K562 (cell line): ENCODE data around the gene SHB. TPM values are rescaled to one million over a fixed set of nuclear protein-coding genes. Genes with fewer than 3 reads are reported as not detected.

Experiments used
- CBFA2T2 ChIP-seq: fragments of 450-650 bp; conservative IDR thresholded peaks from 2 replicates; pipeline ENCODE4 v1.6.1; 2017; ENCODE audit warnings: mild to moderate bottlenecking
- CBX3 ChIP-seq, 2 experiments: IDR thresholded peaks; 1 replicate in 1 of 2; 2 replicates in 1 of 2; pipeline ENCODE4 v1.6.1; 2012; ENCODE audit warnings: inconsistent platforms in 2 of 2, low read length in 2 of 2, borderline replicate concordance in 1 of 2, control low read depth in 1 of 2
- CTCF ChIP-seq, 3 experiments: IDR thresholded peaks in 2 of 3; conservative IDR thresholded peaks in 1 of 3; 2 replicates each; pipeline ENCODE4 v1.5.1; 2011 to 2012; ENCODE audit warnings: low read length in 3 of 3, mild to moderate bottlenecking in 3 of 3, control low read depth in 2 of 3, improper control_type of control experiment in 1 of 3, inconsistent platforms in 1 of 3, low read depth in 1 of 3, mixed read lengths in 1 of 3, moderate library complexity in 1 of 3; ENCODE audit not compliant: insufficient read depth in 2 of 3
- CXXC5 ChIP-seq: fragments of 250-450 bp; sonication (Bioruptor Pico); IDR thresholded peaks from 2 replicates; pipeline ENCODE4 v1.8.0; 2022; ENCODE audit warnings: inconsistent platforms, mild to moderate bottlenecking, moderate library complexity
- ESRRA ChIP-seq: fragments of 450-650 bp; IDR thresholded peaks from 2 replicates; pipeline ENCODE4 v1.6.1; 2014; ENCODE audit warnings: low read depth, mild to moderate bottlenecking, moderate library complexity, borderline replicate concordance
- HMBOX1 ChIP-seq: sonication (generic); IDR thresholded peaks from 2 replicates; pipeline ENCODE4 v1.6.1; 2016
- ID3 ChIP-seq, 2 experiments: fragments of 250-450 bp in 1 of 2; fragments of 450-650 bp in 1 of 2; sonication (Bioruptor Pico) in 1 of 2; IDR thresholded peaks; 2 replicates each; pipeline versions ENCODE4 v1.6.1 to v1.8.0; 2016 to 2021; ENCODE audit warnings: mild to moderate bottlenecking in 2 of 2, moderate library complexity in 2 of 2, missing compliant biosample characterization in 1 of 2, missing genetic modification characterization in 1 of 2
- KDM2B ChIP-seq: fragments of 250-450 bp; sonication (Bioruptor Pico); IDR thresholded peaks from 2 replicates; pipeline ENCODE4 v1.8.0; 2021; ENCODE audit warnings: mild to moderate bottlenecking, moderate library complexity
- MAFK ChIP-seq: IDR thresholded peaks from 2 replicates; pipeline ENCODE4 v1.6.1; 2011; ENCODE audit warnings: low read length, improper control_type of control experiment
- MXD1 ChIP-seq: fragments of 250-450 bp; sonication (Bioruptor Pico); IDR thresholded peaks from 2 replicates; pipeline ENCODE4 v1.8.0; 2021; ENCODE audit warnings: borderline replicate concordance, mild to moderate bottlenecking, moderate library complexity; ENCODE audit not compliant: poor library complexity, severe bottlenecking
- NFE2 ChIP-seq: IDR thresholded peaks from 2 replicates; pipeline ENCODE4 v1.6.1; 2014; ENCODE audit warnings: antibody characterized with exemption, low read depth
- PHB ChIP-seq: fragments of 250-450 bp; sonication (Bioruptor Pico); IDR thresholded peaks from 2 replicates; pipeline ENCODE4 v1.5.0; 2021
- PYGO2 ChIP-seq: fragments of 450-650 bp; IDR thresholded peaks from 2 replicates; pipeline ENCODE4 v1.6.1; 2016; ENCODE audit warnings: mild to moderate bottlenecking, missing genetic modification characterization, moderate library complexity, missing compliant biosample characterization
- RUNX1 ChIP-seq: sonication (generic); IDR thresholded peaks from 2 replicates; pipeline ENCODE4 v1.6.1; 2016; ENCODE audit warnings: antibody characterized with exemption, low read depth
- THRA ChIP-seq: fragments of 450-650 bp; IDR thresholded peaks from 2 replicates; pipeline ENCODE4 v1.6.1; 2017; ENCODE audit warnings: mild to moderate bottlenecking, moderate library complexity
- ZBTB33 ChIP-seq: sonication (generic); formaldehyde crosslinking; IDR thresholded peaks from 2 replicates; pipeline ENCODE4 v1.8.1; 2023; ENCODE audit warnings: mild to moderate bottlenecking, missing genetic modification reagents
- ZC3H4 ChIP-seq: sonication (generic); formaldehyde crosslinking; IDR thresholded peaks from 2 replicates; pipeline ENCODE4 v1.9.0; 2021; ENCODE audit warnings: missing genetic modification reagents, borderline replicate concordance
- ZNF174 ChIP-seq: fragments of 250-450 bp; sonication (Bioruptor Pico); IDR thresholded peaks from 2 replicates; pipeline ENCODE4 v1.4.0; 2020; ENCODE audit warnings: mild to moderate bottlenecking
- ZNF212 ChIP-seq: fragments of 450-650 bp; formaldehyde crosslinking; IDR thresholded peaks from 2 replicates; pipeline ENCODE4 v1.4.0; 2020; ENCODE audit warnings: mild to moderate bottlenecking
- ZNF274 ChIP-seq: IDR thresholded peaks from 2 replicates; pipeline ENCODE4 v1.6.1; 2011; ENCODE audit warnings: low read depth, mild to moderate bottlenecking, low read length, moderate library complexity, borderline replicate concordance
- polyA plus RNA-seq, 8 experiments: library from polyadenylated mRNA; depleted of rRNA in 4 of 8; stranded (reverse) in 5 of 8; unstranded in 3 of 8; fragments of >200 nt; fragmentation: Nextera tagmentation in 2 of 8; fragmentation: Illumina TruSeq in 1 of 8; extraction: Ambion mirVana in 2 of 8; extraction: Trizol in 1 of 8; gene quantifications; 2 replicates each; pipeline versions ENCODE4 v1.2.1 to v1.2.3, GENCODE V29; 2011 to 2014; ENCODE audit warnings: inconsistent platforms in 1 of 8, missing spikeins in 1 of 8
- total RNA-seq, 7 experiments: library from RNA; depleted of rRNA in 6 of 7; stranded (reverse); fragments of >200 nt in 6 of 7; fragmentation: Illumina TruSeq in 2 of 7; extraction: Trizol in 2 of 7; gene quantifications; 2 replicates each; pipeline versions ENCODE4 v1.2.1 to v1.2.3, GENCODE V29; 2011 to 2021; ENCODE audit warnings: low replicate concordance in 1 of 7

The SHB gene
- total and polyA plus RNA-seq, 9 of the 15 experiments (the other 6 are each of a cell fraction or from before 2014, with no cell fraction given): 0.78 to 16.0 (median 5.3) TPM

- TF ChIP-seq ZBTB33 (CRISPR knock-in tag) (peak; percentile 91), CBFA2T2 (0 out of 2 replicates have a peak, but pooled peaks have one; percentile 20), CBX3 (IDR thresholded peaks at IDR 0.05; ENCODE audit: borderline replicate concordance in 1 of 2, low read length in 2 of 2) (peak in 1 of 2 experiments; percentile 41; a peak in 1 of 3 replicates), ID3 (CRISPR knock-in tag; IDR thresholded peaks at IDR 0.05) (no peak), ID3 (tag; IDR thresholded peaks at IDR 0.05) (no peak), PHB (CRISPR knock-in tag) (no peak), PYGO2 (tag) (no peak), MXD1 (CRISPR knock-in tag) (no peak), NFE2 (no peak), KDM2B (CRISPR knock-in tag) (no peak), ZNF274 (no peak), ZNF174 (CRISPR knock-in tag) (no peak), HMBOX1 (peak; percentile 78; the same call in 1 of the 2 replicates), RUNX1 (no peak), CTCF (IDR thresholded peaks at IDR 0.05 in 2 of 3, conservative IDR thresholded peaks at IDR 0.05 in 1 of 3; ENCODE audit: insufficient read depth in 2 of 3, low read depth in 1 of 3, low read length in 3 of 3) (peak; percentile 11 to 19 (median 15); a peak in 3 of 6 replicates), ESRRA (peak; percentile 72; the same call in 1 of the 2 replicates), THRA (no peak), ZC3H4 (CRISPR knock-in tag) (no peak), CXXC5 (CRISPR knock-in tag) (peak; percentile 30; the same call in 1 of the 2 replicates), ZNF212 (CRISPR knock-in tag) (no peak), MAFK (no peak)
Measured at GRCh38 chr9:37956904-37957663, 111.9 kb downstream of the SHB start (continued).
